DOHH2 (cell line): Measurements from ENCODE around the gene NEMP1.

Experiments
- H3F3A ChIP-seq: fragments of 200-600 bp; sonication (generic), shearing (Covaris generic); 2 replicates; pipeline ENCODE4 v1.6.0; 2016; ENCODE audit warnings: antibody characterized with exemption, mild to moderate bottlenecking; ENCODE audit not compliant: control insufficient read depth, insufficient read depth
- H3K27ac ChIP-seq: fragments of 200-600 bp; sonication (generic); 2 replicates; pipeline ENCODE4 v1.5.1; 2014; ENCODE audit warnings: low read depth, mild to moderate bottlenecking, low read length, moderate library complexity
- H3K27me3 ChIP-seq: fragments of 200-600 bp; sonication (generic); 2 replicates; pipeline ENCODE4 v1.6.1; 2014; ENCODE audit warnings: mild to moderate bottlenecking, low read length, mixed read lengths; ENCODE audit not compliant: control insufficient read depth
- H3K36me3 ChIP-seq: fragments of 200-600 bp; sonication (generic); 2 replicates; pipeline ENCODE4 v1.6.1; 2014; ENCODE audit warnings: mild to moderate bottlenecking, low read length, moderate library complexity, mixed read lengths; ENCODE audit not compliant: control insufficient read depth
- H3K4me1 ChIP-seq: fragments of 200-600 bp; sonication (generic); 2 replicates; pipeline ENCODE4 v1.6.1; 2014; ENCODE audit warnings: mild to moderate bottlenecking, low read length, mixed read lengths; ENCODE audit not compliant: control insufficient read depth
- H3K4me2 ChIP-seq: fragments of 200-600 bp; sonication (generic); 2 replicates; pipeline ENCODE4 v1.6.0; 2014; ENCODE audit warnings: mild to moderate bottlenecking, low read length, moderate library complexity
- H3K4me3 ChIP-seq: fragments of 200-600 bp; sonication (generic); 2 replicates; pipeline ENCODE4 v1.5.1; 2014; ENCODE audit warnings: mild to moderate bottlenecking, low read length, mixed read lengths
- H3K79me2 ChIP-seq: fragments of 200-600 bp; sonication (generic); 2 replicates; pipeline ENCODE4 v1.6.1; 2014; ENCODE audit warnings: mild to moderate bottlenecking, low read length, mixed read lengths; ENCODE audit not compliant: control insufficient read depth
- H3K9me2 ChIP-seq: fragments of 200-600 bp; sonication (generic); replicated peaks from 2 replicates; pipeline ENCODE4 v1.6.1; 2014; ENCODE audit warnings: mild to moderate bottlenecking, low read length, mixed read lengths; ENCODE audit not compliant: control insufficient read depth
- H3K9me3 ChIP-seq: fragments of 200-600 bp; sonication (generic); 2 replicates; pipeline ENCODE4 v1.6.1; 2014; ENCODE audit warnings: antibody characterized with exemption, low read length, mixed read lengths; ENCODE audit not compliant: control insufficient read depth, insufficient read depth
- H4K20me1 ChIP-seq: fragments of 200-600 bp; sonication (generic); 2 replicates; pipeline ENCODE4 v1.6.0; 2014; ENCODE audit warnings: low read depth, mild to moderate bottlenecking, antibody characterized with exemption, low read length, moderate library complexity; ENCODE audit not compliant: control insufficient read depth, insufficient read depth
- CTCF ChIP-seq: fragments of 200-600 bp; sonication (generic); IDR thresholded peaks from one replicate; pipeline ENCODE4 v1.5.1; 2014; ENCODE audit warnings: antibody characterized with exemption, mild to moderate bottlenecking, low read depth, low read length; ENCODE audit not compliant: poor library complexity, severe bottlenecking
- EZH2phosphoT487 ChIP-seq: fragments of 200-600 bp; sonication (generic); IDR thresholded peaks from 2 replicates; pipeline ENCODE4 v1.6.1; 2017; ENCODE audit warnings: borderline replicate concordance, mild to moderate bottlenecking, antibody characterized with exemption, low read length, moderate library complexity, mixed read lengths

NEMP1 gene

GRCh38 chr12:57116580-57117281 is 38.1 kb upstream of the NEMP1 start:
- H3K9me3 ChIP-seq, result no peaks in the 10 kb centered on the region
- H3F3A ChIP-seq, result no peaks in the 10 kb centered on the region
- TF ChIP-seq CTCF, result no peak
- TF ChIP-seq EZH2phosphoT487, result no peak
- peaks cover 28% of the 10 kb centered on the region for H3K4me1 ChIP-seq
- no peaks in the 10 kb centered on the region for H3K27me3 ChIP-seq
- no peak overlapping the region for H3K4me3 ChIP-seq
- H3K36me3 ChIP-seq, result no peaks in the 10 kb centered on the region
- H3K27ac ChIP-seq, result no peak overlapping the region
- H3K4me2 ChIP-seq, result no peak overlapping the region
- no peaks in the 10 kb centered on the region for H4K20me1 ChIP-seq
- H3K79me2 ChIP-seq, result peaks cover 3% of the 10 kb centered on the region
- H3K9me2 ChIP-seq, result no peaks in the 10 kb centered on the region

- peak overlapping the region; percentile 90; the same call in 1 of the 2 replicates for H3K27ac ChIP-seq
- H3K4me2 ChIP-seq, result peak overlapping the region; percentile 92
- H3K79me2 ChIP-seq, result peaks cover 43% of the 10 kb centered on the region
- no peaks in the 10 kb centered on the region for H3F3A ChIP-seq
- peaks cover 30% of the 10 kb centered on the region for H3K36me3 ChIP-seq
- H3K9me2 ChIP-seq, result no peaks in the 10 kb centered on the region
- H3K4me3 ChIP-seq, result peak overlapping the region; percentile 83
- TF ChIP-seq CTCF (peak; percentile 92), EZH2phosphoT487 (no peak)
- H3K4me1 ChIP-seq, result peaks cover 39% of the 10 kb centered on the region
- H3K9me3 ChIP-seq, result no peaks in the 10 kb centered on the region
- no peaks in the 10 kb centered on the region for H3K27me3 ChIP-seq
- peaks cover 18% of the 10 kb centered on the region; the same call in 1 of the 2 replicates for H4K20me1 ChIP-seq
Measured at GRCh38 chr12:57112492-57113294, 34.1 kb upstream of the NEMP1 start.

DNA sequence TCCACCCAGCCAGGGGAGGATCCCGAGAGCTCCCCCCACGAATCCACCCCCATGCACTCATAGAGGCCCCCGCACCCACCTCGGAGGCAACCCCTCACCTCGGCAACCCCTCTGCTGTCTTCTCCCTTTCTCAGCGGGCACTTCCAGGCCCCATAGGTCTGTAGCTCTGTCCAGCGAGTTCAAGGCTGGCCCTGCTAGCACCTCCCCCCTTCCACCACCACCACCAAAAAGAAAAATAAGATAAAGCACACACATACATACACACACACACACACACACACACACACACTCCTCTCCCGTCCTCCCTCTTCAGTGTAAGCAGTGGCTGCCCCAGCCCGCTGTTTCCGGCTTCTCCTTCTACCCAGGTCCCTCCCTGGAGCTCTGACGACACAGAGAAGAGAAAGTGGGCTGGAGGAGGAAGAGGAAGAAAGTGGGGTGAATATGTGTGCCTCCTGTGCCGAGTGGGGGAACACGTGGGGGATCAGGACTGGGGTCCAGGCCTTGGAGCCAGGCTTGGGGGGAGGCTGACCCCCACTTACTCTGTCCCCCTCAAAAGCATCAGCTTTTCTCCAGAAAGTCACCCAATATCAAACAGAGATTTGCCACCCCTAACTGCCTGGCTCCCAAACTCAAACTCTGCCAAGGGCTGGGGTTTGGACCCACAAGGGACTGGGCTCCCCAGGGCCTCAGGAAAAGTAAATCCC is 32.6 kb upstream of the NEMP1 start, which contains the start of gene STAT6:
Gene STAT6, minus strand, starts transcription at position 332 of the 704 bp plus-strand sequence. CDS start 3,084 bp downstream, outside the sequence.
- H3K79me2 ChIP-seq, result peaks cover 57% of the 10 kb centered on the region
- peak; percentile 26 for TF ChIP-seq CTCF
- no peak for TF ChIP-seq EZH2phosphoT487
- H3K9me2 ChIP-seq, result no peaks in the 10 kb centered on the region
- H3K27me3 ChIP-seq, result no peaks in the 10 kb centered on the region
- peak within 1 kb of the TSS; percentile 92 for H3K4me2 ChIP-seq
- H3K27ac ChIP-seq, result peak within 1 kb of the TSS; percentile 90
- peaks cover 22% of the 10 kb centered on the region; the same call in 1 of the 2 replicates for H4K20me1 ChIP-seq
- H3K4me3 ChIP-seq, result peak within 1 kb of the TSS; percentile 83
- peaks cover 45% of the 10 kb centered on the region for H3K36me3 ChIP-seq
- H3K9me3 ChIP-seq, result no peaks in the 10 kb centered on the region
- no peaks in the 10 kb centered on the region for H3F3A ChIP-seq
- peaks cover 42% of the 10 kb centered on the region for H3K4me1 ChIP-seq
